Stimulated activated CD8-positive, alpha-beta memory T cell treated with anti-CD3 and anti-CD28 coated beads, Interleukin-12 subunit alpha, Interleukin-12 subunit beta, amount 100 ng/mL, for 24 hours (primary cell): ENCODE data around the gene HOXD9.

ENCODE experiments used
- DNase-seq: peaks from one replicate; pipeline ENCODE4 v3.0.0-alpha.2; 2020; ENCODE audit errors: extremely low read depth

HOXD9 gene

GRCh38 chr2:176152350-176153181, 30.0 kb downstream of the HOXD9 start:
- no peak for DNase-seq

GRCh38 chr2:176154576-176155252, 32.2 kb downstream of the HOXD9 start:
- no peak for DNase-seq

- no peak for DNase-seq
Observed at GRCh38 chr2:176155356-176156044, 33.0 kb downstream of the HOXD9 start.

- DNase-seq, result no peak
Observed at GRCh38 chr2:176156301-176156806, 33.8 kb downstream of the HOXD9 start.

- no peak for DNase-seq
Observed at GRCh38 chr2:176156807-176157498, 34.4 kb downstream of the HOXD9 start, which contains the start of gene HOXD3. Gene HOXD3 (plus strand): TSS chr2:176157307. CDS start chr2:176169115, 11,808 bp downstream.

- DNase-seq, result no peak
Observed at GRCh38 chr2:176157499-176158185, 35.1 kb downstream of the HOXD9 start.

GRCh38 chr2:176158186-176158591, 35.7 kb downstream of the HOXD9 start:
- DNase-seq, result no peak

GRCh38 chr2:176158855-176159662, 36.5 kb downstream of the HOXD9 start:
- no peak for DNase-seq

GRCh38 chr2:176159663-176160250, 37.2 kb downstream of the HOXD9 start:
- no peak for DNase-seq

- DNase-seq, result no peak
Observed at GRCh38 chr2:176160251-176160985, 37.9 kb downstream of the HOXD9 start.

- no peak for DNase-seq
Observed at GRCh38 chr2:176160986-176161824, 38.7 kb downstream of the HOXD9 start.

- no peak for DNase-seq
Observed at GRCh38 chr2:176161825-176162626, 39.5 kb downstream of the HOXD9 start.

- DNase-seq, result no peak
Observed at GRCh38 chr2:176162911-176163671, 40.6 kb downstream of the HOXD9 start.

GRCh38 chr2:176163672-176164056, 41.1 kb downstream of the HOXD9 start:
- DNase-seq, result no peak

- no peak for DNase-seq
Observed at GRCh38 chr2:176164201-176164600, 41.7 kb downstream of the HOXD9 start.

- DNase-seq, result no peak
Observed at GRCh38 chr2:176164611-176165369, 42.3 kb downstream of the HOXD9 start.
